NK-92 (cell line): Measurements from ENCODE around the gene DUSP6.

Experiments
- DNase-seq: peaks from one replicate; lab custom pipeline; 2025; ENCODE audit not compliant: unreplicated experiment; lab: John Stamatoyannopoulos, UW

Gene DUSP6

DNA sequence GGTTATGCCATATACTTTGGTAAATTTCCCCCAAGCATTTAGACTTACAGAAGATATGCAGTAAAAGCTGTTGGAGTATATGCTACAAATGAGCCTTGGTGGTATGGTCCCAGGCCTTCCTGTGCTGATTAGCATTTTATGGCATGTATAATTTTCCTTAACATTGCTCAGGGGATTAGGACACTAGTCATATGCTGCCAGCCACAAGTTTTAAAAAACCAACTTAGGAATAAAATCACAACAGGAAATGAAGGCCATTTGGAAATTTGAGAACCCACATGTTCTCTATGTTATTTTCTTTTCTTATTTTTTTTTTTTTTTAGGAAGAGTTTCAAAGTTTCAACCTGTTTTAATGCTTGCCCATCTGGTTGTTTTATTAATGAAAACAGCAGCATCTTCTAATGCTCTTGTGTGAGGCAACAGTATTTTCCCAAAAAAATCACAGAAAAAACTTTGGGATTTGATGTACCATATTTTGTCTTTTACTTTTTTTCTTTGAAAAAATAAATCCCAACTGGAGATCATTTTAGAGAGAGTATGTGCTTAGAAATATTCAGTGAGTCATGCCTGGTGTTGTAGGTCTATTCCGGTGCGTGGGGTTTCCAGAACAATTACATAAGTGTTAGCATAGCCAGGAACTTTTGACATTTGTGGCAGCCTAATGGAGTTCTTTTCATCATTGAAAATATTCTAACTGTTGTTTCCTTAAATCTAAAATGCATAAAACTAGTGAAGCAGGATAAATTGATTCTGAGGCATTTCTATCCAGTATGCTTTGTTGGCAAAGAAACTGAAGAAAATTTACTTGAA lies 21.7 kb upstream of the DUSP6 start:
- DNase-seq, result no peak

DNA sequence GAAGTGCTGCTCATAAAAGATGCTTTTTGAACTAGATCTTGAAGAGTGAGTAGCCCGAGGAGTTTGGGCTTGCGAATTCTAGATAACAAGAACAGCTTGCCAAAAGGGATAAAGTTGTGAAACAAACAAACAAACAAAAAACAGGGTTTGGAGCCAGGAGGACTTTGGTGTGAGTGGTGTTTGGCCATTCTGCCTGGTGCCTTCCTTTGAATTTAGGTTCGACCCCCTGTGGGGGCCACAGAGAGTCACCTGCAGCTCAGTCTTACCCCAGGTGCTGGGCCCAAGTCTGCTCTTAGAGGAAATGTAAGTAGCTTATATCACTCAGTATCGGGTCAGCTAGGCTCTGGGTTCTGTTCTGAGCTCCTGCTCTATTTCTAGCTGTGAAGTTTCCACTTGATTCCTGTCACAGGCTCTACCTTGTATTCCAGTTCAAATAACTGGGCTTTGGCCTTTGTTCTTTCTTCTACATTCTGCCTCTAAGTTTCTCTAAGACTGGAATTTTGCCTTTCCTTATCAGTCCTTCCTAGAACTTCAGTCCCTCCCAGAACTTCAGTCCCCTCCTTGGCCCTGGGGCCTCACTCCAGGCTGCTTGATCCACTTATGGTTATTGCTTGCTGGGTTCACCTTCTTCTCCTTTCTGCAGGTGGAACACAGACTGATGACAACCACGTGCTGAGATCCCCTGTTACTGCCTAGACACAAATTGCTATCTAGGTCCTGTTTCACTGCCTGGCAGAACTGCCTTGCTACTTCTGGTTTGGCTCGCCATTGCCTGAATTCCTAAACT lies 20.5 kb upstream of the DUSP6 start:
- DNase-seq, result no peak

DNA sequence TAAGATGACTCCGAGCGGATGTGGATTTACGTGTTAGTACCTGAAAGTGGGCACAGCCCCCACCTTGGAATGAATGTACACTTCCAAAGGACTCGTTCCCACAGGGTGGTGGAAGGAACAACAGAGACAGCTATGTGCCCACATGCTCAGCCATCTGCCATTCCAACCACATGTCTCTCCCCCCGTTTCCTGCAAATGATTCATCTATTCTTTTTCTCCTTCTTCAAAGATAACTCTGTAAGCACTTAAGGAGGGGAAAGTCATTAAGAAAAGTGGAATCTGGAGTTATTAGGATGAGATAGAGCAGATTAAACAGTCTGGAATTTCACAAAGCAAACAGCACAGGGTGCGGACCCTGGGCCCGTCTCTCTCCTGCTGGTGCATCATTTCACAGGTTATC lies 18.5 kb upstream of the DUSP6 start:
- no peak for DNase-seq

DNA sequence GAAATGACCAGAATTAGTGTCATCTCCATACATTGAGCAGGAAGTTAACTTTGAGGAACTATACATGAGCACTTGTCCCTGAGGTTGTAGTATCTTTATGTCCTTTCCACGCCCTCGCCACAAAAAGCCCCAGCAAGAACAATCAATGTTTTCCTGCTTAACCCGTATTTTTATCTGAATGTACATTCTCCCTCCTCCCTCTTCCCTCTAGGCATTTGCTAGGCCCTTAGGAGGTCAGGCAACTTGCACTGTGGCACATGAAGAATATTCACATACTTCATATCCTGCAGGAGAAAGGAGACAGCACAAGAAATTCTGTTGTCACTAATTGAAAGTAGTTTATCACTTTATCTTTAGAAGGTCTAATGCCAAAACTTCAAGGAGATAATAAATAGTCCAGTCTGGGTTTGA lies 18.1 kb upstream of the DUSP6 start:
- DNase-seq, result no peak

DNA sequence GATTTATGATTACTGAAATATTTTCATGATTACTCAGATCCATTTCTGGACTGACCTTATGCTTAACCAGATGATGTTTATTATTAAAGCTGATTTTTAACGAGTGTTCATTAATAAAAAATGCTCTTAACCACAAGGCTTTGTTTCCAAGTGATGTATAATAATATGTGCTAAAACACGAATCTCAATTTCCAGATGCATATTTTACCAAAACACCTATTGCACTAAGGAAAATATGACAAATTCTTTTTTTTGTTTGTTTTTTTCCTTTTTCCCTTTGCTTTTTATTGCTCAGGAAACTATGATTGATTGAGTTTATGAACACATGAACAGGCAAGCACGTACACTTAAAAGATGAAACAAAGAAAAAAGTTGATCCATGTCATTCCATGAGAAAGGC lies 16.9 kb upstream of the DUSP6 start:
- no peak for DNase-seq

DNA sequence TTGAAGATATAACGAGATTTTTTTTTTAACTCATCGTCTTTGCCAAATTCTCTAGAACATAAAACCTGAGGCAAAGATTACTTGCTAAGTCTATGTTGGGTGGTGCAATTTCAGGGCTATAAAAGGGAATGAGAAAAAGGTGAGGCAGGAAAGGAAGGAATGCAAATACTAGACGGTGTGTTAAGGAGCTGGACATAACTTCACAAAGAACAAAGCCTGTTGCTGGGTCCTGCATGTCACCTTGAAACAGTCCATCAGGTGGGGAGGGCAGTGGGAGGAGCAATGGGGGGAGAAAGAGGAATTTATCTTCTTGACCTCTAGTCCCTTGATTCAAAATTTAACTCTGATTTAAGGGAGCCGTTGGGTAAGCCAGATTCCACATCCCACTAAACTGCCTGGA lies 16.1 kb upstream of the DUSP6 start:
- DNase-seq, result no peak

DNA sequence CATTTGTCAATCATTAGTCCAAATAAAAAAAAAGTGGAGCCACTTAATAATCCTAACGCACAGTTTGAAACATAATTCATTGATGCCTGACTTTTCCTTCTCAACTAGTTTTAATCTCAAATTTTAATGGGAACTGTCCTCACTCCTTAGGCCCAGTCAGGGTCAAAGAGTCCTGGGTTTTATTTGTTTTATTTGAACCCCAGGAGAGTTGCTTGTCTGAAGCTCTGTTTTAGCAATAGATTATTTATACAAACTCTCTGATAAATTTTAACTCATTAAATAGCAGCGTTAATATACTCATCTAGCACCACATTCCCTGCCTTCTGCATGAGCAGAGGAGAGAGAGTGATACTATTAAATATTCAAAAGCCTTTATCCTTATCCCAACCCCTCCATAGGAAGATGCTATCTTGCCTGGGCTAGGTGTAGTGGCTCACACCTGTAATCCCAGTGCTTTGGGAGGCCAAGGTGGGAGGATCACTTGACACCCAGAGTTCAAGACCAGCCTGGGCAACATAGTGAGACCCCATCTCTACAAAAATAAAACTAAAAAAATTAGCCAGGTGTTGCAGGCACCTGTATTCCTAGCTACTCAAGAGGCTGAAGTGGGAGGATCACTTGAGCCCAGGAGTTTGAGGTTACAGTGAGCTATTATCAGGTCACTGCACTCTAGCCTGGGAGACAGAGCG lies 14.5 kb upstream of the DUSP6 start:
- DNase-seq, result no peak

DNA sequence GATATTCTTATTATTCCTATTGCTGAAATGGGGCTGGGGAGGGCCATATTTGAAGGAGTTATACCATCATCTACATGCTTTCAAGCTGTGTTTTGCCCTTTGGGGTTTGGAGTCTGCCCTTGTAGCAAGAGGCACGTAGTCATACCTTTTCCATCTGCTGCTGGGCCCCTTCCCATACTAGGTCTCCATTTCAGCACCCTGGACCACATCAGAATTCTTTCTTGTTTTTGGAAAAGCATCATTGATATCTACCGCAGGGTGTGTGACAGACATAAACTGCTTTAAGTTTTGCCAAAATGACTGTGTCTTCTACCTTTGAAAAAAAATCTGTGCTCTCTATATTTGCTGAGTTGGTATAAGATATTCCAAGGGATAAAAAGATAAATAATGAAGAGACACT lies 12.3 kb upstream of the DUSP6 start:
- DNase-seq, result no peak

DNA sequence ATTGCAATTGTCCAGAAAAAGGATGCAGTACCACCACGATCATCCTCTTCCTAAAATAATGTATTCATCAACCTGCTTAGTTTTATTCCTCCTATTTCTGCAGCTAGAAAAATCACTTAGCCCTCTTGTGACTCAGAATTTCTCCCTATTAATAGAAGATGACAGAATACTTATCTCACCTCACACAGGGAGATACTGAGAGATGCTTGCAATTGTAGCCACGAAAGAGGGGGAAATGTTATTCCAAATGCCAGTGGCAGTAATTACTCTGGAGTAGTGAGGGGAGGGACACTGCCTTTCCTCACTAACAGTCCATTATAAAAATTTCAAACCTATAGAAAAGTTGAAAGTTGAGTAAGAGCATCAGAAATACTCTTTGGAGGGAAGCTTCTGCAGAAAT lies 11.8 kb upstream of the DUSP6 start:
- no peak for DNase-seq

DNA sequence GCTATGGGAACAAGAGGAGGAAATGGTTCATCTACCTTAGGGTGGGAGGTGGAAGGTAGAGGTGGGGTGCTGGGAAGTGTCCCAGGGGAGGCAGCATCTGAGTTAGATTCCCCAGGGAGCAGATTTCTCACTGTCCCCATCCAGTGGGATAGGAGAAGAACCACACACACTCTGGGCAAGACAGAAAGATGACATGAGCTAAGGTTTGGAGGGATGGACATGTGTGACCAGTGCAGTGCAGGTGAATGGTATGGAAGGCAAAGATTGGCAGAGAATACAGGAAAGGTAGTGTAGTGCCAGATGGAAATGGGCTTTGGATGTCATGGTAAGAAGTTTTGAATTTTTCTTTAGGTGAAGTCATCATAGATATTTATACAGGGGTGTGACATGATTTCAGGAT lies 11.3 kb upstream of the DUSP6 start:
- DNase-seq, result no peak

DNA sequence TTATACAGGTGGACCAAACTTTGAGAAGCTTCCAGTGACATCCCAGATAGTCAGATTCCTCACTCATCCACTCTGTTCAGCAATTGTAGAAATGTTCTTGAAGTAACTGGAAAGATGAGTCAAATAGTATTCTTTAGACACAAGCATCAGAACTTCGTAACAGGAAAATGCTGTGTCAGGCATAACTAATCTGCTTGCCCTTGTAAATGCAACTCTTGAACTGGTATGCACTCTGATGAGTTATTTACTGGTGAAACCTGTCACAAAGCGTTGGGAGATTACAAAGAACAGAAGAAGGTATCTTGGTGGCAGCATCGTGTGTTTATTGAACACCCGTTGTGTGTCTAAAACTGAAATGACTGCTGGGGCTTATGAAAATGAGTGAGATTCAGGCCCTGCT lies 10.8 kb upstream of the DUSP6 start:
- no peak for DNase-seq

DNA sequence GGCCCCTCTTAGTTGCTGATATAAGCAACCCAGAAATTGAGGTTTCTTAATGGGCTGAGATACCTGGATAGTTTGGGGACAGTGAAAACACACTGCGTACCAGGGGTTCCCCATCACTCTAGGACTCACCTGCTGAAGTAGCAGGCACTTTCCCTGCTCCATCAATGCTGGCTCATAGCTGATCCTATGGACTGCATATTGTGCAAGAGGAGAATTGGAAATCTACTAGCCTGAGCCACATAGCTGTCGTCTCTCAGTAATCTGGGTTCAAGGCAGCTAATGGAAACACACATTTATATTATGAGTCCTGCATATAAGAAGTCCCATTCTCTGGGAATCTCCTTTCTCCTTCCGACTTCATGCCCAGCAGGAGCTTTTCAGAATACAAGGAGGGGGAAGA lies 7.3 kb upstream of the DUSP6 start:
- no peak for DNase-seq

DNA sequence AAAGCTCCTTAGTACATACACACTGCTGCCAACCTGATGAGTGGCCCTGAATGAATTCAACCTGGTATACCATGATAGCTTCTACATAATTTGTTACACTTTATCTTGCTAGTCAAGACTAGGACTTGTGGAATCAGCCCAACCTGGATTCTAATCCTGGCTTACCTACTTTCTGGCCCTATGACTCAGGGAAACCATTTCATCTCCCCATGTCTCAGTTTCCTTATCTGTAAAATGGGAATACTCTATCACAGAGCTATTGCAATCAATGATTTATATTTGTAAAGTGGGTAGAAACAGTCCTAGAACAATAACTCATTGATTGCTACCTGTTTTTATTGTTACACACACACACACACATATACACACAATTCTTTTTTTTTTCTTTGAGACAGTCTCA lies 6.5 kb upstream of the DUSP6 start:
- no peak for DNase-seq

DNA sequence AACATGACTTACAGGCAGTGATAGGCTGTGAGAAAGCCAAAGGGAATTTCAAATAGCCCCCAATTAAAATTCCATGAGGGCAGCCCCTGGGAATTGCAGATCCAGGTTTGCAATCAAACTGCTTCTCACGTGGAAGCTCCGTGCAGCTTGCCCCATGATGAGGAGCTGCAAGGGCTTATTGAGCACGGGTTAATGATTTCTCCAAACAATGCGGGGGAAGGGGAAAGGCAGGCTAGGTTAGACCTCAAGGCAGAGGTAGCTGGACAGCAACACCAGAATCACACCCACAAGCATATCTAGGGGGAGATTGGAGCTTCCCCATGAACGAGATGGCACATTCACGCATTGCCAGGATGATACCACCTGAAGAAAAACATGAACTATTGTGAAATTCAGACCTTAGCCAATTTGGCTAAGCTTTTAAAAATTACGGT lies 5.0 kb upstream of the DUSP6 start:
- no peak for DNase-seq

DNA sequence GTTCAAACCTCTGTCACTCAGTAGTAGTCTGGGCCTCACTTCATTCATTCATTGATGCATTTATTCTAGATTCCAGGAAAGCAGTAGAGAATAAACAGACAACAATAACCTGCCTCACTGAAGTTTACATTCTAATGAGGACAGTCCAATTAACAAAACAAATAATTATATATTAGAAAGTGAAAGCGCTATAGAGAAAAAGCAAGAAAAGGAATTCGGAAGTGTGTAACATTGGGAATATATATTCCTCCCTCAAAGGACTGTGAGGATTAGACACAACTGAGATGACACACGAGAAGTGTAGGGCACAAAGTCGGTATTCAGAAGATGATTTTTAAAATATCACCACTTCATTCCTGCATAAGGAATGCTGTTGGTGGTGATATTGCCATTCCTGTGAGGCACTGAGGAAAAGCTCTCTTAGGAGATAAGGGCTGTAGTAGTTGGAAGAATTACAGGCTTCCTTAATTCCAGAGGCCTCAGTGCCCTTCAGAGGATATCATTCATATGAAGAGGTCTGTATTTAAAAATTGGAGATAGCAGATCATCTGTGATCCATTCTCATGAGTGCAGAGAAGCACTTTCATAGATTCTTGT lies 3.9 kb upstream of the DUSP6 start:
- no peak for DNase-seq

DNA sequence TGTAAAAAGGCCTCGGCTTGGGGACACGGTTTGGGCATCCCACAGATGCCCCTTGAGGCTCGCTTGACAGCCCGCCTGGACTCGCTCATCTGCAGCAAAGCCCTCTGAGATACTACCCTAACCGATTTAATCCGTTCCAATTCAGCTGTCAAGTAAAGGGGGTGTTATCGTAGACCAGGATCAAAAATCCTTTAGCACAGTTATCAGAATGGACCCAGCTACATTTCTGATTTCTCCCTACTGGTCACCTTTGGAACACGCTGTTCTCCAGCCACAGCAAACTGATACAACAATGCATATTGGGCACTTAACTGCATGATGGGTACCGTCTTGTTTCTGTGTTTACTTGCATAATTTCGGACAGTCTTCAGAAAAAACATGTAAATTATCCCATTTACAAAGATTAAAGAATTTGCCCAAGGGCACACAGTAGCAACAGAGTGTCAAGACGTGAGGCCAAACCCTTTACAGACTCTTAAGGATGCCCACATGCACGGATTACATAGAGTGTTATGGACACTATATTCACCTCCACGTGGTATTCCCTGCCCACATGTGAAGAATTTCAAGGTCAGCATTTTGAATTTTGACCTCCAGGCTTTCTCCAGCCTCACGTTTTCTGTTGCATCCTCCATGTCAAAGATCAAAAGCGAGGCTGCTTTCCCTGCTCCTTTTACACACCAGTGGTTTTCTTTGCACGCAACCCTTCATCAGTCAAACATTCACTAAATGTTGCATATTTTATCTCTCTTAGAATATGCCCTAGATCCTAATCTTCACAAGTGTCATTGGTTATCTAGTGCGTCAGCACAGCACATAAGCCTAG lies 3.2 kb upstream of the DUSP6 start:
- no peak for DNase-seq

DNA sequence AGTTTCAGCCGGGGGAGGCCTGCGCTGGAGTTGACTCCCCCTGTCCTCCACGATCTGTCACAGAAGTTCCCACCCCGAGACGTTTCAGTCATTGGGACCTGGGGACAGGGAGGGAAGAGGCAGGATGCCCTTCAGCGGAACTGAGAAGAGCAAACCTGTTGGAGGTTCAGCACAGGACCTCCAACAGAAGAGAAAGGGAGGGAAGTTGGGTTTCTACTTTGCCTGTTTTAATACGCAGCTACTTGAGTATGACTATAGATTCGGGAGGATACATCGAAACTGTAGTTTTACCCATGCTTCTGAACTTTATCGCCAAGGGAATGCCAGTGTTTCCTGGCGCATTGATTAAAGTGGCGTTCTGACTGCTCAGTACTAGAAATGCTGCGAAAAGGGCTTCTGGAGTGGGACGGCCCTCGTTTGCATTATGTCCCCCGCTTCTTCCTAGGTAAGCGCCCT lies 2.3 kb upstream of the DUSP6 start:
- DNase-seq, result no peak

DNA sequence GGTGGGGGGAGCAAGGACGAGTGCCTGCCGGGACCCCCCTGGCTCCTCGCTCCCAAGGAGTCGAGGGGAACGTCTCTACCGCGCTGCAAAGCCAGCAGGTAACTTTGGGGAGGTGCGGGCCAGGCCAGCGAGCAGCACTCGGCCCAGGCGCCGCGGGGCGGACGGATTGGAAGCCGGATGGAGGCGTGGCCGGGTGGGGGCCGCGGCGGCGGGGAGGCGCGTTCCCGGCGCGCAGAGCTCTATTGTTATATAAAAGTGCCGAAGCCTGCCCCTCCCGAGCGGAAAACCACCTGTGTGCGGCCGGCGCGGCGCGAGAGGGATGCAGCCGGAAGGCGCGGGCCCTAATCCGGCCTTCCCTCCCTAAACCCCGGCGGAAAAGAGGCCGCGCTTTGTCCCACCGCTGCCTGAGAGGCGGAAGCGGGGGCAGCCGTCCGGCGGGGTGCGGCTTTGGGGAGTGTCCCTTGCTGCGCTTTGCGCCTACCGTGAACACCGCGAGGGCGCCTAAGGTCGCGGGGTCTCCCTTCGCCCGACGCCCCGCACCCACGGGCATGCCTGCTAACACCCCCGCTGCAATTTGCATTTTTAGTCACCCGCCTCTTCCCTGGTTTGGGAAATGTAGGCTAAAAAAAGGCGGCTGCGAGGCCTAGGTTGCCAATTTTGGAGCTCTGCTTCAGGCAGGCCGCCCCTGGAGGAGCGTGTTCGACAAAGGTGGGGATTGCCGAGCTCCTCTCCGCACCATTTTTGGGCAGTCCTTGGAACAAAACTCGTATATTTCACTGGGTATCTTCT lies 1.7 kb upstream of the DUSP6 start:
- DNase-seq, result no peak

DNA sequence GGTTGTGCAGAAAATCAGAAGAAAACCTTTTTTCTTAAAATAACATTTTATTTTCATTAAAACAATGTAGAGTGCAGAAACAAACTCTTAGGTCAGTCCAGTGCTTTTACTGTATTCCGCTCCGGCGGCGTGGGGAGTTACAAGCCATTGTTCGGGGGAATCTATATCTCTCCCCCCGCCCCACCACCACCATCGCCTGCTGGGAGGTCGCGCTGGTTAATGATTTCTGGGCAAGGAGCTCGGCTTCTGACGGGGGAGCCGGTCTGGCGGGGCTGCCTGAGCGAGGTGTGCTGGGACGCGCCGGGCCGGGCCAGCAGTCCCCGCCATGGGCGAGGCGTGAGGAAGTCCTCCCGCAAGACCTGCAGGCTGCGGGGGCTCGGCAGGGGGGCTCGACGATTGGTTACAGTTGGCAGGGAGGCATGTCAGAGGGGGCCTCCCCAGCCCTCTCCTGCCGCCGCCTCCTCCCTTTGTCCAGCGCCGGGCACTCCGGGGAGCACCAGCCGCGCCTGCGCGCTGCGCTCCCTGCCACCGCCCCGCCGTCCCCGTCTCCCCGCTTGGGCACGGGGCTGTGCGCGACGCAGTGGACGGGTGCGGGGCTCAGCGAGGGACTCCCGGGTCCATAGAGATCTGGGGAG lies 1.0 kb upstream of the DUSP6 start:
- DNase-seq, result no peak

DNA sequence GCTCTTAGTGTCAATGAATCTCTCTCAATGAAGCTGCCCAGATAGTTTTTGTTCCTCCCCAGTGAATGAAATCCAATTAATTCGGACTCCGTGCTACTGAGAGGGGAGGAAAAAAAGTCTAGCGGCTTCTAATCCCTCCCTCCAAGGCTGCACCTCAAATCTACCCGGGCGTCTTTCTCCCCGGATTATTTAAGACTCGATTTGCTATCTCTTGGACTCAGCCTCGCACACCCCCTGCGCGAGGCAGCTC lies 134 bp downstream of the DUSP6 start:
- no peak for DNase-seq
